Measurements from ENCODE around the gene SAMD1. TPM values are rescaled to one million over a fixed set of nuclear protein-coding genes. Genes with fewer than 3 reads are reported as not detected.

Gene SAMD1
- total and polyA plus RNA-seq, 2 experiments from 2014 or later: 32.2 to 69.0 TPM

DNA sequence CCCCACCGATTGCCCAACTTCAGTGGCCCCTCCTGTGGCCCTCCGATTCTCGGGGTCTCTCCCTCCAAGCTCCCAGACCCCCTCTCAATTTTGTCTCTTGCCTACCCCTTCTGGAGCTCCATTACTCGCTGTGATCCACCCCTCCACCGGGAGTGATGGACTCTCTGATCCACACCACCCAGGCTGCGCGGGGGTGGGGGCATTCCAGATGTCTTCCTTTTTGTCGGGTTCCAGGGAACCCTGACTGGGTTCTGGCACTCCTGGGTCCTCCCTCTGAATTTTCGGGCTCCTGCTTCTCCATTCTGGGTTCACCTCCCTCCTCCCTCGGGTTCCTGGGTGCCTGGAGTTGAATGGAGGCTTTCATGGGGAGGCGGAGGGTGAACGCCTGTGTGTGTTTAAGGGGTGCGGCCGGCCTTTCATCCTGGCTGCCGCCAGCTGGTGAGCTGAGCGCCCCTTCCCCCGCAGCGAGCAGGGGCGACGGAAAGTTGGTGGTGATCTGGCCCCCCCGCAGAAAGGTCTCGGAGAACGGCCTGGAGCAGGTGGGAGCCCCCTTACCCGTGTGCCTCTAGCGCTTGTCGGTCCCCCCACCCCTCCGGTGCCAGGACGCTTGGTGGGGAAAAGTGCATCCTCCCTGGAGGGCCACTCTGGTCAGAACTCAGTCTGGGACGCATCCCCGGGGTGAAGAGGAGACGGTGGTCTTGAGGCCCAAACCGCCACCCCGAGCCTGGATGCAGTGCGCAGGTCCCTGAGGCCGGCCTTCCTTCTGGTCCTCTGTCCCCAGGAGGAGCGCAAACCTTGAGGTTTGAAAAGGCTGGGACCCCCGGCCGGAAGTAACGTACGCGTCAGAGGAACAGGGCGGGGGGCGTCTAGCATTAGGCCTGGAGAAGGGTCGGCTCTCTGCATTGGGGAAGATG, 16.4 kb downstream of the SAMD1 start:
- Histone ChIP-seq H3K27me3 (ENCODE audit: insufficient read depth) (peaks cover 70% of the 10 kb centered on the region), H3F3A (replicated peaks; ENCODE audit: low read depth) (peaks cover 15% of the 10 kb centered on the region; the same call in 1 of the 2 replicates), H3K4me1 (ENCODE audit: insufficient read depth) (peaks cover 4% of the 10 kb centered on the region; the same call in 1 of the 2 replicates), H3K4me2 (peak overlapping the region; percentile 90), H4K20me1 (replicated peaks; ENCODE audit: insufficient read depth) (no peaks in the 10 kb centered on the region), H3K79me2 (replicated peaks; ENCODE audit: insufficient read depth) (no peaks in the 10 kb centered on the region), H3K36me3 (ENCODE audit: insufficient read depth) (no peaks in the 10 kb centered on the region), H2AFZ (peak overlapping the region; percentile 92), H3K9me2 (ENCODE audit: insufficient read depth) (no peaks in the 10 kb centered on the region), H3K4me3 (peak overlapping the region; percentile 72), H3K27ac (ENCODE audit: low read depth) (no peak overlapping the region)
- ATAC-seq (no peak; the same call in 2 of the 3 replicates), DNase-seq (ENCODE audit: low spot score) (no peak)
- TF ChIP-seq EZH2 (IDR thresholded peaks at IDR 0.05; ENCODE audit: low read depth, unreplicated experiment) (peak; percentile 67), ZNF114 (CRISPR knock-in tag; IDR thresholded peaks at IDR 0.05) (no peak)
- peaks cover 12% of the 10 kb centered on the region for H3K4me1 Mint-ChIP-seq
- no peaks in the 10 kb centered on the region for H3K36me3 Mint-ChIP-seq (ENCODE audit: low read depth)
- H3K9me3 Mint-ChIP-seq: no peaks in the 10 kb centered on the region; the same call in 2 of the 3 replicates
- peak overlapping the region; percentile 83 for H3K4me3 Mint-ChIP-seq
- H3K27ac Mint-ChIP-seq: no peak overlapping the region
- H3K27me3 Mint-ChIP-seq (ENCODE audit: insufficient read depth, low read depth, poor library complexity): peaks cover 53% of the 10 kb centered on the region

DNA sequence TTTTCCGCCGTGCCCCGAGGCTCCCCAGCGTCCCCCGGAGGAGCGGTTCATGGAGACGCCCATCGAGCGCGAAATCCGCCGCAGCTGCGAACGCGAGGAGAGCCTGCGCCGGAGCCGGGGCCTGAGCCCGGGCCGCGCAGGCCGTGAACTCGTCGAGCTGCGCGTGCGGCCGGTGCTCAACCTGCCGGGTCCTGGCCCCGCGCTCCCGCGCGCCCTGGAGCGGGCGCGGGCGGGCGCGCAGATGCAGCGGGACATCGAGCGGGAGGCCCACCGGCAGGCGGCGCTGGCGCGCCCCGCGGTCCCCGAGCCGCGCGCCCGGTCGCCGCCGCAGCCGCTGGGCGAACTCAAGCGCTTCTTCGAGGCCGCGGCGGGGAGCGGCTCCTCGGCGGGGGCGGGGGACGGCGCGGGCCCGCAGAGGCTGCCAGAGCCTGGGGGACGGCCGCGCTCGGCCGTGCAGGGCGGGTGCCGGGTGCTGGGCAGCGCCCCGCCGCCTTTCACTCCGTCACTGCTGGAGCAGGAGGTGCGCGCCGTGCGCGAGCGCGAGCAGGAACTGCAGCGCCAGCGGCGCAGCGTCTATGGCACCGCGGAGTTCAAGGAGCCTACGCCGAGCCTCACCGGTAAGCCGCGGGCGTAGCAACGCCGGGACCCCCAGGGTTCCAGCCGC, 17.2 kb downstream of the SAMD1 start:
- Histone ChIP-seq H3K79me2 (replicated peaks; ENCODE audit: insufficient read depth) (no peaks in the 10 kb centered on the region), H3K27ac (ENCODE audit: low read depth) (no peak overlapping the region), H3K4me2 (peak overlapping the region; percentile 93), H3K27me3 (ENCODE audit: insufficient read depth) (peaks cover 70% of the 10 kb centered on the region), H2AFZ (peak overlapping the region; percentile 100), H3K9me2 (ENCODE audit: insufficient read depth) (no peaks in the 10 kb centered on the region), H3K36me3 (ENCODE audit: insufficient read depth) (no peaks in the 10 kb centered on the region), H3K4me1 (ENCODE audit: insufficient read depth) (peaks cover 4% of the 10 kb centered on the region; the same call in 1 of the 2 replicates), H4K20me1 (replicated peaks; ENCODE audit: insufficient read depth) (no peaks in the 10 kb centered on the region), H3F3A (replicated peaks; ENCODE audit: low read depth) (peaks cover 15% of the 10 kb centered on the region; the same call in 1 of the 2 replicates), H3K4me3 (peak overlapping the region; percentile 72)
- Mint-ChIP-seq H3K4me3 (peak overlapping the region; percentile 83), H3K27me3 (ENCODE audit: insufficient read depth, low read depth, poor library complexity) (peaks cover 52% of the 10 kb centered on the region), H3K36me3 (ENCODE audit: low read depth) (no peaks in the 10 kb centered on the region), H3K27ac (no peak overlapping the region), H3K4me1 (peaks cover 12% of the 10 kb centered on the region), H3K9me3 (no peaks in the 10 kb centered on the region; the same call in 2 of the 3 replicates)
- TF ChIP-seq EZH2 (IDR thresholded peaks at IDR 0.05; ENCODE audit: low read depth, unreplicated experiment): peak; percentile 47
- TF ChIP-seq, protein P1, sequence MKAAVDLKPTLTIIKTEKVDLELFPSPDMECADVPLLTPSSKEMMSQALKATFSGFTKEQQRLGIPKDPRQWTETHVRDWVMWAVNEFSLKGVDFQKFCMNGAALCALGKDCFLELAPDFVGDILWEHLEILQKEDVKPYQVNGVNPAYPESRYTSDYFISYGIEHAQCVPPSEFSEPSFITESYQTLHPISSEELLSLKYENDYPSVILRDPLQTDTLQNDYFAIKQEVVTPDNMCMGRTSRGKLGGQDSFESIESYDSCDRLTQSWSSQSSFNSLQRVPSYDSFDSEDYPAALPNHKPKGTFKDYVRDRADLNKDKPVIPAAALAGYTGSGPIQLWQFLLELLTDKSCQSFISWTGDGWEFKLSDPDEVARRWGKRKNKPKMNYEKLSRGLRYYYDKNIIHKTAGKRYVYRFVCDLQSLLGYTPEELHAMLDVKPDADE (IDR thresholded peaks at IDR 0.05): no peak
- TF ChIP-seq, protein P2, sequence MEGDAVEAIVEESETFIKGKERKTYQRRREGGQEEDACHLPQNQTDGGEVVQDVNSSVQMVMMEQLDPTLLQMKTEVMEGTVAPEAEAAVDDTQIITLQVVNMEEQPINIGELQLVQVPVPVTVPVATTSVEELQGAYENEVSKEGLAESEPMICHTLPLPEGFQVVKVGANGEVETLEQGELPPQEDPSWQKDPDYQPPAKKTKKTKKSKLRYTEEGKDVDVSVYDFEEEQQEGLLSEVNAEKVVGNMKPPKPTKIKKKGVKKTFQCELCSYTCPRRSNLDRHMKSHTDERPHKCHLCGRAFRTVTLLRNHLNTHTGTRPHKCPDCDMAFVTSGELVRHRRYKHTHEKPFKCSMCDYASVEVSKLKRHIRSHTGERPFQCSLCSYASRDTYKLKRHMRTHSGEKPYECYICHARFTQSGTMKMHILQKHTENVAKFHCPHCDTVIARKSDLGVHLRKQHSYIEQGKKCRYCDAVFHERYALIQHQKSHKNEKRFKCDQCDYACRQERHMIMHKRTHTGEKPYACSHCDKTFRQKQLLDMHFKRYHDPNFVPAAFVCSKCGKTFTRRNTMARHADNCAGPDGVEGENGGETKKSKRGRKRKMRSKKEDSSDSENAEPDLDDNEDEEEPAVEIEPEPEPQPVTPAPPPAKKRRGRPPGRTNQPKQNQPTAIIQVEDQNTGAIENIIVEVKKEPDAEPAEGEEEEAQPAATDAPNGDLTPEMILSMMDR (conservative IDR thresholded peaks at IDR 0.05; ENCODE audit: low read depth in 2 of 2): peak in 1 of 2 experiments; percentile 44; a peak in 1 of 4 replicates
- DNase-seq (ENCODE audit: low spot score) (peak; percentile 74), ATAC-seq (peak; percentile 24)
